ENCODE data around the gene RALGPS2. TPM values are rescaled to one million over a fixed set of nuclear protein-coding genes. Genes with fewer than 3 reads are reported as not detected.

RALGPS2 gene
- total and polyA plus RNA-seq, 2 of the 13 experiments (the other 11 are each of a cell fraction or from before 2014, with no cell fraction given) = 15.6 to 36.0 TPM

GRCh38 chr1:178862416-178862815, 137.4 kb downstream of the RALGPS2 start (continued):
- TF ChIP-seq ZBTB33 (CRISPR knock-in tag; IDR thresholded peaks at IDR 0.05) = no peak
- TF ChIP-seq TBX3 (IDR thresholded peaks at IDR 0.05; ENCODE audit: borderline replicate concordance) = no peak
- no peak for TF ChIP-seq MZF1 (CRISPR knock-in tag; IDR thresholded peaks at IDR 0.05; ENCODE audit: borderline replicate concordance)
- no peak for TF ChIP-seq PHB2 (IDR thresholded peaks at IDR 0.05; ENCODE audit: partially characterized antibody)
- no peak for TF ChIP-seq MTF1 (CRISPR knock-in tag; IDR thresholded peaks at IDR 0.05)
- TF ChIP-seq ZBTB26 (CRISPR knock-in tag; IDR thresholded peaks at IDR 0.05; ENCODE audit: borderline replicate concordance) = no peak
- TF ChIP-seq DMAP1 (CRISPR knock-in tag; IDR thresholded peaks at IDR 0.05) = no peak

GRCh38 chr1:178862864-178863263, 137.8 kb downstream of the RALGPS2 start:
- ChIA-PET POLR2A (interaction anchor here (1.4 kb wide), 1 partner anchor 54 kb away, joined by 4 read pairs; no protein-coding TSS in a partner anchor), CTCF (ENCODE audit: low intra/inter-chr PET ratio, low total read pairs) (no interaction called here)
- Histone ChIP-seq H3K79me2 (ENCODE audit: insufficient read depth, low read length) (peaks cover 4% of the 10 kb centered on the region), H3K36me3 (replicated peaks in 1 of 2; ENCODE audit: control insufficient read depth in 1 of 2, insufficient read depth in 2 of 2, low read length in 2 of 2) (peaks cover 0 to 8% of the 10 kb centered on the region in 2 experiments; a peak in 3 of 5 replicates), H3K4me3 (replicated peaks in 1 of 3; ENCODE audit: insufficient read depth in 1 of 3, low read depth in 2 of 3, low read length in 3 of 3) (no peak overlapping the region), H3K27ac (ENCODE audit: extremely low read length, insufficient read depth, low read length) (no peak overlapping the region), H3K9ac (ENCODE audit: insufficient read depth, low read depth, low read length) (no peak overlapping the region), H3K9me3 (ENCODE audit: low read length) (no peaks in the 10 kb centered on the region), H3K4me1 (ENCODE audit: insufficient read depth, low read length) (peaks cover 15% of the 10 kb centered on the region), H2AFZ (ENCODE audit: low read length) (no peak overlapping the region), H3K27me3 (ENCODE audit: control insufficient read depth in 1 of 2, insufficient read depth in 2 of 2, low read length in 2 of 2) (no peaks in the 10 kb centered on the region), H3K4me2 (ENCODE audit: low read depth, low read length) (no peak overlapping the region), H4K20me1 (ENCODE audit: insufficient read depth, low read length) (no peaks in the 10 kb centered on the region)
- FAIRE-seq (no peak), DNase-seq (ENCODE audit: low spot score) (no peak), ATAC-seq (no peak)
- TF ChIP-seq JUND (CRISPR knock-in tag; IDR thresholded peaks at IDR 0.05) = no peak
- TF ChIP-seq MAF1 (CRISPR knock-in tag; IDR thresholded peaks at IDR 0.05; ENCODE audit: borderline replicate concordance) = no peak
- TF ChIP-seq ZNF260 (CRISPR knock-in tag; IDR thresholded peaks at IDR 0.05; ENCODE audit: borderline replicate concordance, low read depth) = no peak
- TF ChIP-seq ZNF629 (CRISPR knock-in tag; conservative IDR thresholded peaks at IDR 0.05) = peak; percentile 65; the same call in 1 of the 2 replicates
- no peak for TF ChIP-seq ZBTB7B (CRISPR knock-in tag; IDR thresholded peaks at IDR 0.05)
- TF ChIP-seq CREB1 (IDR thresholded peaks at IDR 0.05) = no peak
- TF ChIP-seq CREB1 (CRISPR knock-in tag; IDR thresholded peaks at IDR 0.05) = no peak
- no peak for TF ChIP-seq POLR2A (IDR thresholded peaks at IDR 0.05; ENCODE audit: insufficient read depth in 1 of 2, low read depth in 2 of 2, low read length in 2 of 2)
- in situ Hi-C loops (cut with HindIII; ENCODE audit: extremely low pct_ligation_motif_present, low pct_unique_long_range_greater_than_20kb) = no loop called here
- no TSS peak for BruUV-seq (replicated peaks)
- intact Hi-C loops (cut with micrococcal nuclease; ENCODE audit: unreplicated experiment) = no loop called here

Data from HepG2 (cell line).